H9 (cell line): ENCODE data around the gene NBEA. TPM values are rescaled to one million over a fixed set of nuclear protein-coding genes. Genes with fewer than 3 reads are reported as not detected.

Experiments used
- DNase-seq: peaks from one replicate; pipeline ENCODE4 v3.0.0-alpha.2; 2017
- H2AFZ ChIP-seq: one replicate; pipeline ENCODE4 v1.6.1; 2013; ENCODE audit warnings: mild to moderate bottlenecking, low read length, control low read depth, moderate library complexity
- H2AK5ac ChIP-seq: 2 replicates; pipeline ENCODE4 v1.6.1; 2013; ENCODE audit warnings: low read length, control low read depth, mixed read lengths; ENCODE audit not compliant: insufficient read length
- H2BK120ac ChIP-seq: one replicate; pipeline ENCODE4 v1.6.1; 2013; ENCODE audit warnings: low read depth, mild to moderate bottlenecking, low read length, control low read depth, inconsistent platforms; ENCODE audit not compliant: poor library complexity, severe bottlenecking
- H2BK12ac ChIP-seq: 2 replicates; pipeline ENCODE4 v1.6.1; 2013; ENCODE audit warnings: low read length, control low read depth, mixed read lengths, low read depth; ENCODE audit not compliant: insufficient read length
- H2BK15ac ChIP-seq: 2 replicates; pipeline ENCODE4 v1.6.1; 2013; ENCODE audit warnings: low read depth, low read length, control low read depth
- H2BK20ac ChIP-seq: one replicate; pipeline ENCODE4 v1.6.1; 2013; ENCODE audit warnings: low read depth, mild to moderate bottlenecking, low read length, control low read depth, inconsistent platforms; ENCODE audit not compliant: poor library complexity, severe bottlenecking
- H2BK5ac ChIP-seq: 2 replicates; pipeline ENCODE4 v1.6.1; 2013; ENCODE audit warnings: low read length, control low read depth, mixed read lengths; ENCODE audit not compliant: insufficient read length
- H3K14ac ChIP-seq: 2 replicates; pipeline ENCODE4 v1.6.1; 2013; ENCODE audit warnings: low read length, control low read depth; ENCODE audit not compliant: insufficient read depth
- H3K18ac ChIP-seq: 2 replicates; pipeline ENCODE4 v1.6.1; 2013; ENCODE audit warnings: low read depth, mild to moderate bottlenecking, mixed read lengths, low read length, control low read depth; ENCODE audit not compliant: insufficient read length
- H3K23ac ChIP-seq: 2 replicates; pipeline ENCODE4 v1.6.1; 2013; ENCODE audit warnings: low read length, control low read depth, mixed read lengths, low read depth; ENCODE audit not compliant: insufficient read length
- H3K23me2 ChIP-seq: 2 replicates; pipeline ENCODE4 v1.6.1; 2013; ENCODE audit warnings: low read depth, mild to moderate bottlenecking, mixed read lengths, low read length, control low read depth; ENCODE audit not compliant: insufficient read length, poor library complexity, severe bottlenecking
- H3K27ac ChIP-seq: 2 replicates; pipeline ENCODE4 v1.5.1; 2013; ENCODE audit warnings: low read length, control low read depth, mixed read lengths, low read depth; ENCODE audit not compliant: insufficient read length
- H3K27me3 ChIP-seq: 2 replicates; pipeline ENCODE4 v1.6.1; 2013; ENCODE audit warnings: low read length, control low read depth, inconsistent platforms; ENCODE audit not compliant: insufficient read depth
- H3K4ac ChIP-seq: 2 replicates; pipeline ENCODE4 v1.6.1; 2013; ENCODE audit warnings: low read depth, mild to moderate bottlenecking, control low read depth, inconsistent platforms, low read length, moderate library complexity
- H3K4me1 ChIP-seq: 2 replicates; pipeline ENCODE4 v1.6.1; 2013; ENCODE audit warnings: low read length, control low read depth, inconsistent platforms; ENCODE audit not compliant: insufficient read depth
- H3K4me2 ChIP-seq: 2 replicates; pipeline ENCODE4 v1.6.1; 2013; ENCODE audit warnings: low read length, control low read depth, mixed read lengths; ENCODE audit not compliant: insufficient read length, insufficient read depth
- H3K56ac ChIP-seq: 2 replicates; pipeline ENCODE4 v1.6.1; 2013; ENCODE audit warnings: low read depth, mild to moderate bottlenecking, mixed read lengths, low read length, control low read depth; ENCODE audit not compliant: insufficient read length
- H3K79me1 ChIP-seq: 2 replicates; pipeline ENCODE4 v1.6.1; 2013; ENCODE audit warnings: low read depth, mild to moderate bottlenecking, moderate library complexity, low read length, control low read depth, inconsistent platforms; ENCODE audit not compliant: insufficient read depth, poor library complexity, severe bottlenecking
- H3K79me2 ChIP-seq: 2 replicates; pipeline ENCODE4 v1.6.1; 2013; ENCODE audit warnings: low read length, control low read depth, inconsistent platforms; ENCODE audit not compliant: insufficient read depth
- H3K9ac ChIP-seq: 2 replicates; pipeline ENCODE4 v1.6.1; 2013; ENCODE audit warnings: low read length, control low read depth, mixed read lengths; ENCODE audit not compliant: insufficient read length; ENCODE audit errors: extremely low read depth
- H3K9me3 ChIP-seq: one replicate; pipeline ENCODE4 v1.6.1; 2013; ENCODE audit warnings: low read depth, low read length, inconsistent platforms; ENCODE audit not compliant: control insufficient read depth
- H3T11ph ChIP-seq: one replicate; pipeline ENCODE4 v1.6.1; 2013; ENCODE audit warnings: mild to moderate bottlenecking, low read length, control low read depth, inconsistent platforms
- H4K20me1 ChIP-seq: one replicate; pipeline ENCODE4 v1.6.1; 2013; ENCODE audit not compliant: control insufficient read depth, insufficient read length, insufficient read depth
- H4K5ac ChIP-seq: 2 replicates; pipeline ENCODE4 v1.6.1; 2013; ENCODE audit warnings: low read depth, mild to moderate bottlenecking, mixed read lengths, low read length, control low read depth; ENCODE audit not compliant: insufficient read length
- H4K8ac ChIP-seq: replicated peaks from 2 replicates; pipeline ENCODE4 v1.6.1; 2013; ENCODE audit warnings: low read length, control low read depth, mixed read lengths, low read depth; ENCODE audit not compliant: insufficient read length
- H4K91ac ChIP-seq: 2 replicates; pipeline ENCODE4 v1.6.1; 2013; ENCODE audit warnings: low read depth, mild to moderate bottlenecking, moderate library complexity, mixed read lengths, low read length, control low read depth; ENCODE audit not compliant: insufficient read length
- H3K27ac Mint-ChIP-seq, 3 experiments: 2 replicates in 2 of 3; 3 replicates in 1 of 3; pipeline ENCODE4 v1.8.0; 2020 to 2021; ENCODE audit warnings: mixed read lengths in 3 of 3, mild to moderate bottlenecking in 1 of 3, moderate library complexity in 1 of 3
- H3K27me3 Mint-ChIP-seq: 2 replicates; pipeline ENCODE4 v1.8.0; 2021; ENCODE audit warnings: low read depth, mild to moderate bottlenecking, moderate library complexity, mixed read lengths
- H3K36me3 Mint-ChIP-seq, 3 experiments: 2 replicates in 2 of 3; 3 replicates in 1 of 3; pipeline ENCODE4 v1.8.0; 2020 to 2021; ENCODE audit warnings: low read depth in 3 of 3, mixed read lengths in 3 of 3; ENCODE audit not compliant: insufficient read depth in 1 of 3
- H3K4me1 Mint-ChIP-seq, 2 experiments: 2 replicates each; pipeline ENCODE4 v1.8.0; 2020; ENCODE audit warnings: mixed read lengths in 2 of 2
- H3K4me3 Mint-ChIP-seq, 2 experiments: 2 replicates in 1 of 2; 3 replicates in 1 of 2; pipeline ENCODE4 v1.8.0; 2020 to 2021; ENCODE audit warnings: mild to moderate bottlenecking in 2 of 2, mixed read lengths in 2 of 2, moderate library complexity in 1 of 2
- H3K9me3 Mint-ChIP-seq, 2 experiments: 2 replicates in 1 of 2; 3 replicates in 1 of 2; pipeline ENCODE4 v1.8.0; 2020; ENCODE audit warnings: mild to moderate bottlenecking in 2 of 2, mixed read lengths in 2 of 2, moderate library complexity in 1 of 2
- WGBS: extraction: QIAGEN DNeasy Blood & Tissue Kit; methylation state at CpG from one replicate; pipeline ENCODE4 v1.1.7; 2013; ENCODE audit warnings: missing lambda C conversion rate, low lambda C conversion rate, mixed read lengths; ENCODE audit not compliant: insufficient read length; ENCODE audit errors: extremely low coverage; 5-methylcytosine and 5-hydroxymethylcytosine counted together
- total RNA-seq: library from RNA; stranded (reverse); gene quantifications from 2 replicates; pipeline ENCODE4 v1.2.1, GENCODE V29; 2021
- TF ChIP-seq, protein P1 (sequence below): fragments of 200-600 bp; sonication (generic); conservative IDR thresholded peaks from 3 replicates; pipeline ENCODE4 v1.8.0; 2021; ENCODE audit warnings: antibody characterized with exemption, mild to moderate bottlenecking

Gene NBEA
- total RNA-seq, 1 experiment from 2014 or later = 17.3 TPM

DNA sequence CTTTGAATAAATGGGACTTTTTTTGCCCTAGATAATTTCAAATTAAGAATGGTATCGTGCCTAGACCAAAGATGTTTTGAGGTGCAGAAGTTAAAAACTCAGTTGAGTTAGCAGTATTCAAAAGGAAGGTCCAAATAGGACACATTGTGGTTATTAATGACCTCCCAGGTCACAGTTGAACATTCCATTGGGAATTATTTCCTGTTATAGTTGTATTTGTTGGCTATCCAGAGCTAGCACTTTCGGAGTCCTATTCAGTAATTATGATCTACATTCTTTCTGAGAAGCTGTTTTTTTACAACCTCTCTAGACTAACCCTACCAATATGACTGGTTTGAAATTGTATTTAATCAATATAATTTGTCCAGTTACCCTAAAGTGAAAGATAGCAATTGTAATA lies 450.7 kb downstream of the NBEA start:
- H3K4ac ChIP-seq = no peak overlapping the region
- no peak overlapping the region for H3K27ac Mint-ChIP-seq
- H3K27me3 Mint-ChIP-seq = no peaks in the 10 kb centered on the region
- no peaks in the 10 kb centered on the region for H3K79me2 ChIP-seq
- no peak overlapping the region for H2BK120ac ChIP-seq
- no peak overlapping the region for H4K8ac ChIP-seq
- no peaks in the 10 kb centered on the region for H3K36me3 Mint-ChIP-seq
- no CpG with 5 or more reads among the region's 2 CpGs for WGBS
- no peaks in the 10 kb centered on the region for H3K9me3 ChIP-seq
- no peak overlapping the region for H3K9ac ChIP-seq
- H3K23ac ChIP-seq = no peak overlapping the region
- H2AFZ ChIP-seq = no peak overlapping the region
- DNase-seq = no peak
- TF ChIP-seq, protein P1, sequence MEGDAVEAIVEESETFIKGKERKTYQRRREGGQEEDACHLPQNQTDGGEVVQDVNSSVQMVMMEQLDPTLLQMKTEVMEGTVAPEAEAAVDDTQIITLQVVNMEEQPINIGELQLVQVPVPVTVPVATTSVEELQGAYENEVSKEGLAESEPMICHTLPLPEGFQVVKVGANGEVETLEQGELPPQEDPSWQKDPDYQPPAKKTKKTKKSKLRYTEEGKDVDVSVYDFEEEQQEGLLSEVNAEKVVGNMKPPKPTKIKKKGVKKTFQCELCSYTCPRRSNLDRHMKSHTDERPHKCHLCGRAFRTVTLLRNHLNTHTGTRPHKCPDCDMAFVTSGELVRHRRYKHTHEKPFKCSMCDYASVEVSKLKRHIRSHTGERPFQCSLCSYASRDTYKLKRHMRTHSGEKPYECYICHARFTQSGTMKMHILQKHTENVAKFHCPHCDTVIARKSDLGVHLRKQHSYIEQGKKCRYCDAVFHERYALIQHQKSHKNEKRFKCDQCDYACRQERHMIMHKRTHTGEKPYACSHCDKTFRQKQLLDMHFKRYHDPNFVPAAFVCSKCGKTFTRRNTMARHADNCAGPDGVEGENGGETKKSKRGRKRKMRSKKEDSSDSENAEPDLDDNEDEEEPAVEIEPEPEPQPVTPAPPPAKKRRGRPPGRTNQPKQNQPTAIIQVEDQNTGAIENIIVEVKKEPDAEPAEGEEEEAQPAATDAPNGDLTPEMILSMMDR = no peak
- no peaks in the 10 kb centered on the region for H3K79me1 ChIP-seq
- H3K27me3 ChIP-seq = no peaks in the 10 kb centered on the region
- no peak overlapping the region for H3K14ac ChIP-seq
- no peaks in the 10 kb centered on the region for H4K20me1 ChIP-seq
- H3K4me2 ChIP-seq = no peak overlapping the region
- H2BK12ac ChIP-seq = no peak overlapping the region
- no peak overlapping the region for H3K56ac ChIP-seq
- H2BK5ac ChIP-seq = no peak overlapping the region
- no peak overlapping the region for H3K27ac ChIP-seq
- H2BK15ac ChIP-seq = no peak overlapping the region
- H3K23me2 ChIP-seq = no peaks in the 10 kb centered on the region
- H3T11ph ChIP-seq = no peak overlapping the region
- H2BK20ac ChIP-seq = no peak overlapping the region
- H3K18ac ChIP-seq = no peak overlapping the region
- peaks cover 0 to 3% of the 10 kb centered on the region in 2 experiments; a peak in 1 of 5 replicates for H3K9me3 Mint-ChIP-seq
- peaks cover 9 to 15% of the 10 kb centered on the region in 2 experiments for H3K4me1 Mint-ChIP-seq
- H3K4me3 Mint-ChIP-seq = no peak overlapping the region
- no peak overlapping the region for H4K5ac ChIP-seq
- no peaks in the 10 kb centered on the region for H3K4me1 ChIP-seq
- H2AK5ac ChIP-seq = no peak overlapping the region
- no peak overlapping the region for H4K91ac ChIP-seq
